IMR-90 (cell line): Measurements from ENCODE around the gene CERS4. TPM values are rescaled to one million over a fixed set of nuclear protein-coding genes. Genes with fewer than 3 reads are reported as not detected.

Experiments used
- ATAC-seq: fragments of 200-7000 bp; cut with Tn5 transposase; 2 replicates; pipeline ENCODE4 v1.9.1; 2020; ENCODE audit warnings: low read depth, mild to moderate bottlenecking, moderate library complexity
- BruUV-seq: library from RNA; stranded (reverse); fragments of 400-500 nt; replicated peaks from 2 replicates; lab custom pipeline; 2021; lab: Mats Ljungman, UMichigan
- CTCF ChIA-PET: fragments of 300-600 bp; formaldehyde crosslinking; extraction: SDS; loops from one replicate; lab custom pipeline; 2021; ENCODE audit warnings: antibody characterized with exemption; lab: Yijun Ruan, JAX
- POLR2A ChIA-PET: fragments of 300-600 bp; sonication (Branson Sonifier 250); formaldehyde crosslinking; loops from one replicate; lab custom pipeline; 2022; ENCODE audit warnings: antibody characterized with exemption; ENCODE audit not compliant: unreplicated experiment; lab: Charles Lee
- DNase-seq: peaks from one replicate; pipeline ENCODE4 v3.0.0; 2013
- H2AFZ ChIP-seq: replicated peaks from 2 replicates; pipeline ENCODE3; 2013; ENCODE audit warnings: low read length, mild to moderate bottlenecking; ENCODE audit not compliant: poor library complexity
- H2AK5ac ChIP-seq: 2 replicates; pipeline ENCODE4 v1.6.1; 2013; ENCODE audit warnings: low read depth, low read length, inconsistent platforms
- H2AK9ac ChIP-seq: replicated peaks from 2 replicates; pipeline ENCODE3; 2013; ENCODE audit warnings: mild to moderate bottlenecking, low read depth, low read length, moderate library complexity; ENCODE audit not compliant: poor library complexity
- H2BK120ac ChIP-seq: 2 replicates; pipeline ENCODE4 v1.6.1; 2013; ENCODE audit warnings: low read depth, low read length, inconsistent platforms
- H2BK15ac ChIP-seq: 3 replicates; pipeline ENCODE4 v1.6.1; 2013; ENCODE audit warnings: low read depth, low read length, inconsistent platforms
- H2BK20ac ChIP-seq: 2 replicates; pipeline ENCODE4 v1.6.1; 2013; ENCODE audit warnings: low read depth, mild to moderate bottlenecking, inconsistent platforms, low read length, moderate library complexity
- H2BK5ac ChIP-seq: 2 replicates; pipeline ENCODE4 v1.6.1; 2013; ENCODE audit warnings: mild to moderate bottlenecking, low read depth, low read length, inconsistent platforms; ENCODE audit not compliant: poor library complexity, severe bottlenecking
- H3K14ac ChIP-seq: replicated peaks from 2 replicates; pipeline ENCODE4 v1.6.1; 2013; ENCODE audit warnings: low read depth, low read length, inconsistent platforms
- H3K18ac ChIP-seq: 2 replicates; pipeline ENCODE4 v1.6.1; 2013; ENCODE audit warnings: low read depth, low read length, control low read depth
- H3K23ac ChIP-seq: 2 replicates; pipeline ENCODE4 v1.6.1; 2013; ENCODE audit warnings: low read depth, low read length, inconsistent platforms
- H3K27ac ChIP-seq: 2 replicates; pipeline ENCODE4 v1.5.1; 2013; ENCODE audit warnings: mild to moderate bottlenecking, control low read depth, low read length; ENCODE audit not compliant: insufficient read depth
- H3K27me3 ChIP-seq: 2 replicates; pipeline ENCODE4 v1.6.1; 2013; ENCODE audit warnings: low read length; ENCODE audit not compliant: control insufficient read depth, insufficient read depth
- H3K36me3 ChIP-seq: 2 replicates; pipeline ENCODE4 v1.6.1; 2013; ENCODE audit warnings: low read length, mixed read lengths; ENCODE audit not compliant: control insufficient read depth, insufficient read depth
- H3K4ac ChIP-seq: 2 replicates; pipeline ENCODE4 v1.6.1; 2013; ENCODE audit warnings: low read depth, low read length, inconsistent platforms
- H3K4me1 ChIP-seq: 2 replicates; pipeline ENCODE4 v1.6.1; 2013; ENCODE audit warnings: low read length, mixed read lengths; ENCODE audit not compliant: control insufficient read depth, insufficient read depth
- H3K4me2 ChIP-seq: 2 replicates; pipeline ENCODE4 v1.6.1; 2013; ENCODE audit warnings: low read depth, mild to moderate bottlenecking, control low read depth, low read length, moderate library complexity
- H3K4me3 ChIP-seq: 2 replicates; pipeline ENCODE4 v1.5.1; 2013; ENCODE audit warnings: low read depth, mild to moderate bottlenecking, control low read depth, low read length, moderate library complexity; ENCODE audit not compliant: insufficient read depth
- H3K56ac ChIP-seq: 2 replicates; pipeline ENCODE4 v1.6.1; 2013; ENCODE audit warnings: low read length, inconsistent platforms; ENCODE audit not compliant: insufficient read depth; ENCODE audit errors: extremely low read depth
- H3K79me1 ChIP-seq, 2 experiments: 2 replicates each; pipeline ENCODE4 v1.6.1; 2013; ENCODE audit warnings: low read length in 2 of 2, inconsistent platforms in 1 of 2, low read depth in 1 of 2
- H3K9ac ChIP-seq: 2 replicates; pipeline ENCODE4 v1.6.1; 2013; ENCODE audit warnings: low read depth, low read length, control low read depth
- H3K9me1 ChIP-seq: 2 replicates; pipeline ENCODE4 v1.6.1; 2013; ENCODE audit warnings: low read length, inconsistent platforms; ENCODE audit not compliant: insufficient read depth
- H3K9me3 ChIP-seq: 2 replicates; pipeline ENCODE4 v1.6.1; 2013; ENCODE audit warnings: low read length; ENCODE audit not compliant: control insufficient read depth, insufficient read depth
- H4K20me1 ChIP-seq: 2 replicates; pipeline ENCODE4 v1.6.1; 2013; ENCODE audit warnings: low read length, inconsistent platforms; ENCODE audit not compliant: insufficient read depth
- H4K5ac ChIP-seq: 2 replicates; pipeline ENCODE4 v1.6.1; 2013; ENCODE audit warnings: mild to moderate bottlenecking, low read depth, low read length, control low read depth
- H4K8ac ChIP-seq, 2 experiments: 2 replicates each; pipeline ENCODE4 v1.6.1; 2013; ENCODE audit warnings: low read depth in 2 of 2, low read length in 2 of 2, control low read depth in 1 of 2, inconsistent platforms in 1 of 2
- H4K91ac ChIP-seq: 2 replicates; pipeline ENCODE4 v1.6.1; 2013; ENCODE audit warnings: low read depth, low read length, inconsistent platforms; ENCODE audit not compliant: insufficient read depth
- BHLHE40 ChIP-seq: fragments of 150-350 bp; IDR thresholded peaks from 2 replicates; pipeline ENCODE4 v1.6.1; 2016; ENCODE audit warnings: mild to moderate bottlenecking, low read depth, low read length
- CEBPB ChIP-seq: IDR thresholded peaks from 2 replicates; pipeline ENCODE4 v1.6.1; 2012; ENCODE audit warnings: low read depth, low read length, improper control_type of control experiment
- CHD1 ChIP-seq: IDR thresholded peaks from 2 replicates; pipeline ENCODE4 v1.6.1; 2012; ENCODE audit warnings: low read depth, low read length, improper control_type of control experiment
- MXI1 ChIP-seq: IDR thresholded peaks from 2 replicates; pipeline ENCODE4 v1.6.1; 2012; ENCODE audit warnings: low read depth, mild to moderate bottlenecking, low read length, moderate library complexity, borderline replicate concordance
- NFE2L2 ChIP-seq: fragments of 150-350 bp; IDR thresholded peaks from 2 replicates; pipeline ENCODE4 v1.6.1; 2016; ENCODE audit warnings: low read depth, mild to moderate bottlenecking, low read length
- POLR2A ChIP-seq: IDR thresholded peaks from 2 replicates; pipeline ENCODE4 v1.6.1; 2012; ENCODE audit warnings: mild to moderate bottlenecking, low read depth, low read length
- RAD21 ChIP-seq: IDR thresholded peaks from 2 replicates; pipeline ENCODE4 v1.6.1; 2012; ENCODE audit warnings: low read length, improper control_type of control experiment
- RCOR1 ChIP-seq: IDR thresholded peaks from 2 replicates; pipeline ENCODE4 v1.6.1; 2012; ENCODE audit warnings: mild to moderate bottlenecking, low read length, improper control_type of control experiment; ENCODE audit not compliant: insufficient replicate concordance
- SMC3 ChIP-seq: fragments of 150-350 bp; IDR thresholded peaks from 2 replicates; pipeline ENCODE4 v1.6.1; 2016; ENCODE audit warnings: low read depth, mild to moderate bottlenecking, antibody characterized with exemption, low read length, moderate library complexity
- USF2 ChIP-seq: fragments of 150-350 bp; IDR thresholded peaks from 2 replicates; pipeline ENCODE4 v1.6.1; 2017; ENCODE audit warnings: mild to moderate bottlenecking, antibody characterized with exemption, low read length, low read depth
- WGBS, 2 experiments: methylation state at CpG; one replicate each; pipeline versions ENCODE4 v1.1.5 to v1.1.7; 2013; ENCODE audit warnings: missing lambda C conversion rate in 2 of 2; ENCODE audit not compliant: insufficient read length in 1 of 2; ENCODE audit errors: extremely low coverage in 2 of 2; 5-methylcytosine and 5-hydroxymethylcytosine counted together
- dilution Hi-C: fragments of 300-500 bp; cut with HindIII; formaldehyde crosslinking; loops from one replicate; pipeline ENCODE4 v1.14.3; 2018; ENCODE audit warnings: low sequenced_read_pairs; ENCODE audit not compliant: unreplicated experiment
- in situ Hi-C: fragments of 300-500 bp; cut with MboI; formaldehyde crosslinking; loops from 3 replicates; pipeline ENCODE4 v1.14.3; 2019; ENCODE audit warnings: low sequenced_read_pairs, inconsistent platforms, mixed read lengths
- intact Hi-C: fragments of 100-400 bp; cut with micrococcal nuclease; formaldehyde crosslinking; loops from 2 replicates; pipeline ENCODE4 v1.10.0; 2022
- polyA plus RNA-seq, 3 experiments: library from polyadenylated mRNA; depleted of rRNA; stranded (reverse); fragments of >200 nt; gene quantifications; 2 replicates each; pipeline ENCODE4 v1.2.3, GENCODE V29; 2012; ENCODE audit warnings: low replicate concordance in 1 of 3
- total RNA-seq: library from RNA; depleted of rRNA; stranded (reverse); fragments of >200 nt; gene quantifications from 2 replicates; pipeline ENCODE4 v1.2.3, GENCODE V29; 2012
- TF ChIP-seq, protein P1 (sequence below): fragments of 150-350 bp; IDR thresholded peaks from 2 replicates; pipeline ENCODE4 v1.6.1; 2016; ENCODE audit warnings: low read depth, mild to moderate bottlenecking, low read length, moderate library complexity, borderline replicate concordance

The CERS4 gene
- total and polyA plus RNA-seq, 2 of the 4 experiments (the other 2 are of a cell fraction): 3.2 to 5.7 TPM

DNA sequence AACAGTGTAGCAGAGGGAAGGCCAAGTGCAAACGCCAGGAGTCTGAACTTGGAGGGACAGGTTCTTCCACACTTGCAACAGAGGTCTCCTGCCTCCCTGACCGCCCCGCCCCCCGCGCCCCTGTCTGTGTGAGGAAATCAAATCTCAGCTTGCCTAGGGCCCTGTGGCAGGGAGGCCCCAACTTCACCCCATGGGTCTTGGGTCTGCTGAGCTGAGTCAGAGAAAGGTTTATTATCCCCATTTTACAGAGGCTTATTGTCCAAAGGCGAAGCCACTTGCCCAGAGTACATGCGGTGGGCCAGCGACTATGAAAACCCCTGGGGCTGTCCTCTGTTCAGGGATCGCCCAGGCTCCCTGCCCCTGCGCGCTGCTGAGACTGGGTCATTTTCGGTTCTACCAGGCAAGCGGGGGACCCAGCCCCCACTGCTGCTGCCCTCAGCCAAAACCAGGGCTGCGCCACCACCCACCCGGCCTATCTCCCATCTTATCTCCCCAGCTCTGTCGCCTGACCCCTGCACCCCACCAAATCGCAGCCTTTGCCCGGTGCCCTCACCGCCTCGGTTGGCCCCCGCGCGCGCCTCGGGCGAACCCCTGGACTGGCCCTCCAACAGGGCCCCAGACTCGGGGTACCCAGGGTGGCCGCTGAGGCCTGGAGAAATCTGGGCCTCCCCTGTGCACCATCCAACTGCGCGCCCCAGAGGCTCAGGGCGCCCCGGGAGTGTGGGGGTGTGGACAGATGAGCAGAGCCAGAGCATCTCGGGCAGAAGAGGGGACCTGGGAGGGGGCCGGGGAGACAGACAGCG, 850 bp upstream of the CERS4 start:
- no peak for TF ChIP-seq BHLHE40
- no peak for TF ChIP-seq SMC3
- no peak for TF ChIP-seq CEBPB
- TF ChIP-seq CHD1: no peak
- TF ChIP-seq RAD21: no peak
- no peak for TF ChIP-seq USF2
- no peak for TF ChIP-seq RCOR1
- TF ChIP-seq, protein P1, sequence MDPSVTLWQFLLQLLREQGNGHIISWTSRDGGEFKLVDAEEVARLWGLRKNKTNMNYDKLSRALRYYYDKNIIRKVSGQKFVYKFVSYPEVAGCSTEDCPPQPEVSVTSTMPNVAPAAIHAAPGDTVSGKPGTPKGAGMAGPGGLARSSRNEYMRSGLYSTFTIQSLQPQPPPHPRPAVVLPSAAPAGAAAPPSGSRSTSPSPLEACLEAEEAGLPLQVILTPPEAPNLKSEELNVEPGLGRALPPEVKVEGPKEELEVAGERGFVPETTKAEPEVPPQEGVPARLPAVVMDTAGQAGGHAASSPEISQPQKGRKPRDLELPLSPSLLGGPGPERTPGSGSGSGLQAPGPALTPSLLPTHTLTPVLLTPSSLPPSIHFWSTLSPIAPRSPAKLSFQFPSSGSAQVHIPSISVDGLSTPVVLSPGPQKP: no peak
- TF ChIP-seq NFE2L2: no peak
- no peak for TF ChIP-seq POLR2A
- no peak for TF ChIP-seq MXI1
- Histone ChIP-seq H4K8ac (peak overlapping the region in 1 of 2 experiments; percentile 25; a peak in 1 of 4 replicates), H3K4me3 (peak overlapping the region; percentile 42), H3K56ac (no peak overlapping the region), H3K9me1 (no peaks in the 10 kb centered on the region), H3K18ac (peak overlapping the region; percentile 16; the same call in 1 of the 2 replicates), H3K4me1 (peaks cover 4% of the 10 kb centered on the region; the same call in 1 of the 2 replicates), H4K20me1 (no peaks in the 10 kb centered on the region), H2BK120ac (no peak overlapping the region), H3K23ac (no peak overlapping the region), H2BK15ac (no peak overlapping the region), H3K36me3 (no peaks in the 10 kb centered on the region), H2BK5ac (no peak overlapping the region), H3K4ac (no peak overlapping the region), H3K9ac (peak overlapping the region; percentile 42; the same call in 1 of the 2 replicates), H2AFZ (peak overlapping the region; percentile 53), H3K9me3 (no peaks in the 10 kb centered on the region), H2AK9ac (no peak overlapping the region), H3K4me2 (peak overlapping the region; percentile 68; the same call in 1 of the 2 replicates), H2AK5ac (no peak overlapping the region), H3K14ac (no peak overlapping the region), H3K79me1 (no peaks in the 10 kb centered on the region; a peak in 1 of 4 replicates), H4K91ac (no peak overlapping the region), H4K5ac (no peak overlapping the region; the same call in 1 of the 2 replicates), H2BK20ac (no peak overlapping the region), H3K27me3 (peaks cover 16% of the 10 kb centered on the region), H3K27ac (no peak overlapping the region)
- DNase-seq (no peak), ATAC-seq (peak; percentile 14; the same call in 1 of the 2 replicates)
- POLR2A ChIA-PET: no interaction called here
- BruUV-seq: no TSS peak
- CTCF ChIA-PET: interaction anchor here (0.6 kb wide), 1 partner anchor 265 kb away, joined by 6 read pairs; no protein-coding TSS in a partner anchor
- in situ Hi-C loops (no loop called here), dilution Hi-C loops (no loop called here), intact Hi-C loops (no loop called here)
- 28% methylated on average over 17 of the region's 35 CpGs; no CpG with 5 or more reads in 1 of the 2 experiments for WGBS, 2 experiments
